Stomach smooth muscle (tissue), 2 donors: ENCODE results near the gene ATP8B3.

Source experiments
- H3K27ac ChIP-seq: one replicate; pipeline ENCODE4 v1.7.0; 2013; ENCODE audit warnings: mild to moderate bottlenecking, low read length, inconsistent platforms
- H3K27me3 ChIP-seq, 2 donors: one replicate each; pipeline ENCODE4 v1.7.0; 2013; ENCODE audit warnings: low read length in 2 of 2; ENCODE audit not compliant: insufficient read depth in 2 of 2, control insufficient read depth in 1 of 2
- H3K36me3 ChIP-seq, 2 donors: one replicate each; pipeline ENCODE4 v1.7.0; 2013; ENCODE audit warnings: low read length in 2 of 2; ENCODE audit not compliant: control insufficient read depth in 2 of 2, insufficient read depth in 2 of 2
- H3K4me1 ChIP-seq: one replicate; pipeline ENCODE4 v1.7.0; 2013; ENCODE audit warnings: low read length; ENCODE audit not compliant: control insufficient read depth, insufficient read depth
- H3K4me3 ChIP-seq, 2 donors: one replicate each; pipeline ENCODE4 v1.7.0; 2013; ENCODE audit warnings: low read length in 2 of 2
- H3K9ac ChIP-seq, 2 donors: one replicate each; pipeline ENCODE4 v1.7.0; 2013; ENCODE audit warnings: low read length in 2 of 2, mild to moderate bottlenecking in 1 of 2
- H3K9me3 ChIP-seq, 2 donors: one replicate each; pipeline ENCODE4 v1.7.0; 2013; ENCODE audit warnings: low read length in 2 of 2; ENCODE audit not compliant: control insufficient read depth in 2 of 2
- donor health status: healthy.
- donor health status: Pancreatic carcinoma.

Gene ATP8B3

GRCh38 chr19:1849886-1850398 is 37.9 kb upstream of the ATP8B3 start:
- no peaks in the 10 kb centered on the region for H3K9me3 ChIP-seq
- H3K4me1 ChIP-seq: peaks cover 39% of the 10 kb centered on the region
- H3K9ac ChIP-seq: no peak overlapping the region

GRCh38 chr19:1849132-1849474 is 37.0 kb upstream of the ATP8B3 start:
- H3K4me3 ChIP-seq: peak overlapping the region in 1 of 2 donors; percentile 8
- no peak overlapping the region for H3K9ac ChIP-seq

More at GRCh38 chr19:1849886-1850398, 37.9 kb upstream of the ATP8B3 start:
- peaks cover 5 to 7% of the 10 kb centered on the region in 2 donors for H3K27me3 ChIP-seq
- H3K36me3 ChIP-seq: no peaks in the 10 kb centered on the region
- H3K27ac ChIP-seq: no peak overlapping the region
- H3K4me3 ChIP-seq: no peak overlapping the region

GRCh38 chr19:1848399-1849131 is 36.5 kb upstream of the ATP8B3 start, which contains the start of gene REXO1:
Gene REXO1, minus strand, starts transcription at chr19:1848483. Its CDS starts 125 bp downstream, at chr19:1848358.
- Histone ChIP-seq H3K9ac (peak within 1 kb of the TSS; percentile 74 to 95), H3K4me1 (peaks cover 51% of the 10 kb centered on the region), H3K9me3 (no peaks in the 10 kb centered on the region), H3K4me3 (peak within 1 kb of the TSS; percentile 72 to 94), H3K27ac (peak within 1 kb of the TSS; percentile 95), H3K27me3 (peaks cover 5 to 7% of the 10 kb centered on the region in 2 donors), H3K36me3 (no peaks in the 10 kb centered on the region)

More at GRCh38 chr19:1849132-1849474, 37.0 kb upstream of the ATP8B3 start:
- H3K4me1 ChIP-seq: peaks cover 46% of the 10 kb centered on the region
- no peaks in the 10 kb centered on the region for H3K9me3 ChIP-seq
- no peaks in the 10 kb centered on the region for H3K36me3 ChIP-seq
- H3K27me3 ChIP-seq: peaks cover 5 to 7% of the 10 kb centered on the region in 2 donors
- H3K27ac ChIP-seq: no peak overlapping the region

- H3K4me3 ChIP-seq: peak overlapping the region; percentile 72 to 94
- H3K4me1 ChIP-seq: peaks cover 52% of the 10 kb centered on the region
- no peaks in the 10 kb centered on the region for H3K9me3 ChIP-seq
- H3K9ac ChIP-seq: peak overlapping the region; percentile 74 to 84
- no peaks in the 10 kb centered on the region for H3K36me3 ChIP-seq
- H3K27ac ChIP-seq: peak overlapping the region; percentile 95
- peaks cover 5 to 7% of the 10 kb centered on the region in 2 donors for H3K27me3 ChIP-seq
Measured at GRCh38 chr19:1847684-1848398, 35.8 kb upstream of the ATP8B3 start.

GRCh38 chr19:1847348-1847683 is 35.2 kb upstream of the ATP8B3 start:
- H3K36me3 ChIP-seq: no peaks in the 10 kb centered on the region
- peak overlapping the region; percentile 74 to 84 for H3K9ac ChIP-seq
- H3K4me3 ChIP-seq: peak overlapping the region; percentile 72 to 94
- H3K4me1 ChIP-seq: peaks cover 55% of the 10 kb centered on the region
- no peak overlapping the region for H3K27ac ChIP-seq
- no peaks in the 10 kb centered on the region for H3K9me3 ChIP-seq
- H3K27me3 ChIP-seq: peaks cover 5 to 6% of the 10 kb centered on the region in 2 donors

GRCh38 chr19:1846517-1847204 is 34.6 kb upstream of the ATP8B3 start:
- Histone ChIP-seq H3K27me3 (peaks cover 2 to 3% of the 10 kb centered on the region in 2 donors), H3K36me3 (no peaks in the 10 kb centered on the region), H3K9me3 (no peaks in the 10 kb centered on the region), H3K4me1 (peaks cover 52% of the 10 kb centered on the region), H3K27ac (no peak overlapping the region), H3K4me3 (peak overlapping the region; percentile 72 to 94), H3K9ac (peak overlapping the region; percentile 74 to 84)

- Histone ChIP-seq H3K9ac (no peak overlapping the region), H3K4me3 (no peak overlapping the region), H3K27ac (no peak overlapping the region), H3K36me3 (no peaks in the 10 kb centered on the region), H3K9me3 (no peaks in the 10 kb centered on the region), H3K27me3 (no peaks in the 10 kb centered on the region), H3K4me1 (peaks cover 56% of the 10 kb centered on the region)
Measured at GRCh38 chr19:1845642-1846041, 33.6 kb upstream of the ATP8B3 start.

- H3K9ac ChIP-seq: no peak overlapping the region
- no peak overlapping the region for H3K27ac ChIP-seq
- H3K27me3 ChIP-seq: no peaks in the 10 kb centered on the region
- peaks cover 56% of the 10 kb centered on the region for H3K4me1 ChIP-seq
- no peak overlapping the region for H3K4me3 ChIP-seq
- H3K36me3 ChIP-seq: no peaks in the 10 kb centered on the region
- no peaks in the 10 kb centered on the region for H3K9me3 ChIP-seq
Measured at GRCh38 chr19:1845125-1845515, 33.0 kb upstream of the ATP8B3 start.

- no peaks in the 10 kb centered on the region for H3K9me3 ChIP-seq
- peaks cover 56% of the 10 kb centered on the region for H3K4me1 ChIP-seq
- peak overlapping the region in 1 of 2 donors; percentile 21 for H3K9ac ChIP-seq
- H3K27ac ChIP-seq: no peak overlapping the region
- H3K27me3 ChIP-seq: no peaks in the 10 kb centered on the region
- H3K4me3 ChIP-seq: no peak overlapping the region
- H3K36me3 ChIP-seq: peaks cover 0 to 4% of the 10 kb centered on the region in 2 donors
Measured at GRCh38 chr19:1844513-1845124, 32.5 kb upstream of the ATP8B3 start.

GRCh38 chr19:1843646-1844394 is 31.7 kb upstream of the ATP8B3 start:
- no peak overlapping the region for H3K9ac ChIP-seq
- no peaks in the 10 kb centered on the region for H3K27me3 ChIP-seq
- no peaks in the 10 kb centered on the region for H3K9me3 ChIP-seq
- H3K4me3 ChIP-seq: no peak overlapping the region
- H3K27ac ChIP-seq: no peak overlapping the region
- H3K36me3 ChIP-seq: peaks cover 0 to 4% of the 10 kb centered on the region in 2 donors
- H3K4me1 ChIP-seq: peaks cover 58% of the 10 kb centered on the region
